GM13976 (cell line): Measurements from ENCODE around the gene NXN.
"Not testable (repeated sequence)": the region's sequence is repeated elsewhere in the genome, so short reads cannot be mapped to it uniquely, and the experiment has no call there.

ENCODE experiments used
- DNase-seq: peaks from one replicate; pipeline ENCODE4 v3.0.0; 2012; ENCODE audit warnings: low spot score
- CTCF ChIP-seq: IDR thresholded peaks from 2 replicates; pipeline ENCODE4 v1.5.1; 2012; ENCODE audit warnings: borderline replicate concordance, mild to moderate bottlenecking; ENCODE audit not compliant: insufficient read depth; ENCODE audit errors: extremely low read depth, missing control alignments, control extremely low read depth
- in situ Hi-C: fragments of 300-500 bp; cut with MboI; formaldehyde crosslinking; loops from one replicate; pipeline ENCODE4 v1.12.0; 2022; ENCODE audit warnings: low sequenced_read_pairs, mixed read lengths, inconsistent platforms; ENCODE audit not compliant: unreplicated experiment

NXN gene

GRCh38 chr17:811051-811784 lies 168.4 kb downstream of the NXN start:
- in situ Hi-C loops = no loop called here
- TF ChIP-seq CTCF = no peak
- DNase-seq = no peak

GRCh38 chr17:807523-808294 lies 171.9 kb downstream of the NXN start:
- no peak for DNase-seq
- in situ Hi-C loops = no loop called here
- TF ChIP-seq CTCF = no peak

GRCh38 chr17:806781-807522 lies 172.6 kb downstream of the NXN start:
- no peak for TF ChIP-seq CTCF
- in situ Hi-C loops = no loop called here
- no peak for DNase-seq

- TF ChIP-seq CTCF = no peak
- no peak for DNase-seq
- in situ Hi-C loops = no loop called here
Observed at GRCh38 chr17:806346-806745, 173.2 kb downstream of the NXN start.

- in situ Hi-C loops, DNase-seq: not testable (repeated sequence)
Observed at GRCh38 chr17:805886-806285, 173.7 kb downstream of the NXN start.

GRCh38 chr17:804541-805435 lies 174.8 kb downstream of the NXN start:
- DNase-seq = no peak
- TF ChIP-seq CTCF = no peak
- in situ Hi-C loops = no loop called here
